GM23338 (cell line): ENCODE results near the gene CHRD. TPM values are rescaled to one million over a fixed set of nuclear protein-coding genes. Genes with fewer than 3 reads are reported as not detected.
"Not testable (repeated sequence)": the region's sequence is repeated elsewhere in the genome, so short reads cannot be mapped to it uniquely, and the experiment has no call there.

ENCODE experiments used
- ATAC-seq: fragments of 200-7000 bp; cut with Tn5 transposase; 3 replicates; pipeline ENCODE4 v1.9.1; 2020
- DNase-seq: peaks from one replicate; pipeline ENCODE4 v3.0.0-alpha.2; 2015; ENCODE audit warnings: low spot score
- H2AFZ ChIP-seq: fragments of 200-600 bp; sonication (generic); 2 replicates; pipeline ENCODE4 v1.8.0; 2016; ENCODE audit warnings: antibody characterized with exemption, mild to moderate bottlenecking, moderate library complexity
- H3F3A ChIP-seq: fragments of 200-600 bp; sonication (generic); replicated peaks from 2 replicates; pipeline ENCODE4 v1.8.0; 2017; ENCODE audit warnings: antibody characterized with exemption, mixed run types, low read depth
- H3K27ac ChIP-seq: fragments of 200-600 bp; sonication (generic); 2 replicates; pipeline ENCODE4 v1.6.1; 2016; ENCODE audit warnings: low read depth
- H3K27me3 ChIP-seq: fragments of 200-600 bp; sonication (generic); 2 replicates; pipeline ENCODE4 v1.8.0; 2016; ENCODE audit warnings: mild to moderate bottlenecking, mixed run types, moderate library complexity; ENCODE audit not compliant: insufficient read depth
- H3K36me3 ChIP-seq: fragments of 200-600 bp; sonication (generic); 2 replicates; pipeline ENCODE4 v1.8.0; 2016; ENCODE audit warnings: mild to moderate bottlenecking; ENCODE audit not compliant: insufficient read depth
- H3K4me1 ChIP-seq: fragments of 200-600 bp; sonication (generic); 2 replicates; pipeline ENCODE4 v1.8.0; 2016; ENCODE audit warnings: mild to moderate bottlenecking, moderate library complexity; ENCODE audit not compliant: insufficient read depth
- H3K4me2 ChIP-seq: fragments of 200-600 bp; sonication (generic); 2 replicates; pipeline ENCODE4 v1.7.1; 2017; ENCODE audit warnings: mixed run types
- H3K4me3 ChIP-seq: fragments of 200-600 bp; sonication (generic); 2 replicates; pipeline ENCODE4 v1.6.1; 2016; ENCODE audit warnings: mixed run types
- H3K79me2 ChIP-seq: fragments of 200-600 bp; sonication (generic); replicated peaks from 2 replicates; pipeline ENCODE4 v1.8.0; 2017; ENCODE audit warnings: mild to moderate bottlenecking; ENCODE audit not compliant: insufficient read depth
- H3K9me2 ChIP-seq: fragments of 200-600 bp; sonication (generic); 2 replicates; pipeline ENCODE4 v1.8.0; 2017; ENCODE audit not compliant: insufficient read depth
- H4K20me1 ChIP-seq: fragments of 200-600 bp; sonication (generic); replicated peaks from 2 replicates; pipeline ENCODE4 v1.8.0; 2017; ENCODE audit warnings: mild to moderate bottlenecking; ENCODE audit not compliant: insufficient read depth
- H3K27ac Mint-ChIP-seq: 2 replicates; pipeline ENCODE4 v1.8.0; 2020; ENCODE audit warnings: inconsistent platforms, mild to moderate bottlenecking, moderate library complexity, mixed read lengths
- H3K27me3 Mint-ChIP-seq: 3 replicates; pipeline ENCODE4 v1.8.0; 2022; ENCODE audit warnings: low read depth, mild to moderate bottlenecking, moderate library complexity, mixed read lengths, inconsistent platforms; ENCODE audit not compliant: insufficient read depth, poor library complexity
- H3K36me3 Mint-ChIP-seq: 3 replicates; pipeline ENCODE4 v1.8.0; 2021; ENCODE audit warnings: low read depth, mild to moderate bottlenecking, inconsistent platforms, moderate library complexity, mixed read lengths
- H3K4me1 Mint-ChIP-seq: 3 replicates; pipeline ENCODE4 v1.8.0; 2020; ENCODE audit warnings: mild to moderate bottlenecking, inconsistent platforms, mixed read lengths
- H3K4me3 Mint-ChIP-seq: 3 replicates; pipeline ENCODE4 v1.8.0; 2021; ENCODE audit warnings: moderate library complexity, mild to moderate bottlenecking, inconsistent platforms, mixed read lengths
- H3K9me3 Mint-ChIP-seq: 3 replicates; pipeline ENCODE4 v1.8.0; 2020; ENCODE audit warnings: moderate library complexity, mild to moderate bottlenecking, inconsistent platforms, mixed read lengths
- CREB1 ChIP-seq: fragments of 250-450 bp; sonication (Bioruptor Pico); IDR thresholded peaks from 2 replicates; pipeline ENCODE4 v1.5.0; 2020; ENCODE audit warnings: low read depth, mild to moderate bottlenecking, moderate library complexity
- CTCF ChIP-seq, 2 experiments: fragments of 200-600 bp in 1 of 2; sonication (generic) in 1 of 2; conservative IDR thresholded peaks; 2 replicates each; pipeline versions ENCODE4 v1.5.1 to v1.6.1; 2016 to 2017; ENCODE audit warnings: antibody characterized with exemption in 2 of 2, low read depth in 2 of 2, mild to moderate bottlenecking in 2 of 2, moderate library complexity in 1 of 2
- ETS1 ChIP-seq: IDR thresholded peaks from 2 replicates; pipeline ENCODE4 v1.6.1; 2016; ENCODE audit warnings: antibody characterized with exemption
- JUNB ChIP-seq: IDR thresholded peaks from one replicate; pipeline ENCODE4 v1.6.1; 2016; ENCODE audit warnings: antibody characterized with exemption; ENCODE audit not compliant: unreplicated experiment
- NANOG ChIP-seq: IDR thresholded peaks from 2 replicates; pipeline ENCODE4 v1.6.1; 2016; ENCODE audit warnings: antibody characterized with exemption, borderline replicate concordance
- REST ChIP-seq: IDR thresholded peaks from one replicate; pipeline ENCODE4 v1.6.1; 2018; ENCODE audit warnings: antibody characterized with exemption; ENCODE audit not compliant: unreplicated experiment
- ZNF114 ChIP-seq: fragments of 250-450 bp; sonication (Bioruptor Pico); IDR thresholded peaks from 2 replicates; pipeline ENCODE4 v1.5.0; 2020; ENCODE audit warnings: mild to moderate bottlenecking, moderate library complexity
- ZNF331 ChIP-seq: fragments of 250-450 bp; sonication (Bioruptor Pico); IDR thresholded peaks from 2 replicates; pipeline ENCODE4 v1.5.0; 2020; ENCODE audit warnings: low read depth, mild to moderate bottlenecking, moderate library complexity
- polyA plus RNA-seq: library from polyadenylated mRNA; unstranded; fragments of >200 nt; fragmentation: Nextera tagmentation; extraction: Ambion mirVana; gene quantifications from 2 replicates; pipeline ENCODE4 v1.2.1, GENCODE V29; 2016
- total RNA-seq: library from RNA; depleted of rRNA; stranded (reverse); fragments of >200 nt; shearing (Covaris generic); gene quantifications from 2 replicates; pipeline ENCODE4 v1.2.3, GENCODE V29; 2014

The CHRD gene
- total and polyA plus RNA-seq, 2 experiments from 2014 or later = 0.34 to 0.66 TPM

- Histone ChIP-seq H3K4me1 (no peaks in the 10 kb centered on the region), H3K79me2 (no peaks in the 10 kb centered on the region), H3K4me3 (no peak overlapping the region), H2AFZ (no peak overlapping the region), H3K27ac (no peak overlapping the region), H3K27me3 (no peaks in the 10 kb centered on the region), H3K9me2 (no peaks in the 10 kb centered on the region), H3F3A (no peaks in the 10 kb centered on the region), H3K36me3 (no peaks in the 10 kb centered on the region), H3K4me2 (no peak overlapping the region), H4K20me1 (no peaks in the 10 kb centered on the region)
- TF ChIP-seq ETS1 (no peak), CREB1 (CRISPR knock-in tag) (no peak), REST (no peak), JUNB (no peak), ZNF114 (no peak), ZNF331 (CRISPR knock-in tag) (no peak), NANOG (no peak), CTCF (conservative IDR thresholded peaks at IDR 0.05; ENCODE audit: low read depth in 2 of 2) (no peak)
- H3K27ac Mint-ChIP-seq = no peak overlapping the region
- ATAC-seq (no peak), DNase-seq (no peak)
- H3K36me3 Mint-ChIP-seq = no peaks in the 10 kb centered on the region
- peaks cover 12% of the 10 kb centered on the region for H3K27me3 Mint-ChIP-seq
- H3K9me3 Mint-ChIP-seq = no peaks in the 10 kb centered on the region; the same call in 2 of the 3 replicates
- H3K4me3 Mint-ChIP-seq = no peak overlapping the region
- no peaks in the 10 kb centered on the region for H3K4me1 Mint-ChIP-seq
Measured at GRCh38 chr3:184430940-184431339, 51.1 kb downstream of the CHRD start.

GRCh38 chr3:184433178-184433577, 53.3 kb downstream of the CHRD start:
- H3K4me3 ChIP-seq, H3K9me3 Mint-ChIP-seq, H3K79me2 ChIP-seq, DNase-seq, H3K27me3 Mint-ChIP-seq, H3K36me3 Mint-ChIP-seq, H3K4me1 ChIP-seq, H3K4me3 Mint-ChIP-seq, H3K27me3 ChIP-seq, H3K27ac ChIP-seq, H3K27ac Mint-ChIP-seq, H3F3A ChIP-seq, H2AFZ ChIP-seq, H3K36me3 ChIP-seq, H3K9me2 ChIP-seq, ATAC-seq, H3K4me1 Mint-ChIP-seq, H4K20me1 ChIP-seq, H3K4me2 ChIP-seq: not testable (repeated sequence)
